Adrenal gland (tissue), 5 donors: ENCODE results near the gene LRRC63.

Source experiments
- POLR2A ChIP-seq, 2 donors: fragments of 450-650 bp; IDR thresholded peaks; one replicate each; pipeline ENCODE4 v1.6.1; 2017; ENCODE audit warnings: antibody characterized with exemption in 2 of 2, mild to moderate bottlenecking in 2 of 2, moderate library complexity in 1 of 2
- TF ChIP-seq, protein P1 (sequence below), 6 experiments: fragments of 450-650 bp in 4 of 6; fragments of 200-600 bp in 2 of 6; sonication (generic) in 1 of 6; IDR thresholded peaks; 1 replicate in 5 of 6; 2 replicates in 1 of 6; pipeline versions ENCODE4 v1.5.1 to v1.8.0; 2016 to 2021; ENCODE audit warnings: antibody characterized with exemption in 6 of 6, mild to moderate bottlenecking in 2 of 6, moderate library complexity in 1 of 6
- donor health status: DM: no; HTN: no; CAD: no.

DNA sequence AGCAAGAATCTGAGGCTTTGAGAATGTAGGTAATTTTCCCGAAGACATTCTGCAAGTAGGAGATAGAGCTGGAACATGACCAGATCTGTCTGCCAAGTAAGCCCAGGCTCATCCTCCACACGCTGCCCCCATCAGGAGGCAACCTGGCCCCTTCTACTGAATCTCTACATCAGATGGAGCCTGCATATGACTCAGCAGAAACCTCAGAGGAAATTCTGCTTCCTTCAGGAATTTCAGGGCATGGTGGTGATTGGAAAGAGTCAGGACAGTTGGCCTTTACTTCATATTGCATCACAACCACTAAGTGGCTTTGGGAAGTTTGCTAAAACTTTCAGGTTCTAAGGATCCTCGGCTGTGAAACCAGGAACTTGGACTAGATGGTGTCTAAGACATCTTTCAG is 85.2 kb downstream of the LRRC63 start:
- TF ChIP-seq, protein P1, sequence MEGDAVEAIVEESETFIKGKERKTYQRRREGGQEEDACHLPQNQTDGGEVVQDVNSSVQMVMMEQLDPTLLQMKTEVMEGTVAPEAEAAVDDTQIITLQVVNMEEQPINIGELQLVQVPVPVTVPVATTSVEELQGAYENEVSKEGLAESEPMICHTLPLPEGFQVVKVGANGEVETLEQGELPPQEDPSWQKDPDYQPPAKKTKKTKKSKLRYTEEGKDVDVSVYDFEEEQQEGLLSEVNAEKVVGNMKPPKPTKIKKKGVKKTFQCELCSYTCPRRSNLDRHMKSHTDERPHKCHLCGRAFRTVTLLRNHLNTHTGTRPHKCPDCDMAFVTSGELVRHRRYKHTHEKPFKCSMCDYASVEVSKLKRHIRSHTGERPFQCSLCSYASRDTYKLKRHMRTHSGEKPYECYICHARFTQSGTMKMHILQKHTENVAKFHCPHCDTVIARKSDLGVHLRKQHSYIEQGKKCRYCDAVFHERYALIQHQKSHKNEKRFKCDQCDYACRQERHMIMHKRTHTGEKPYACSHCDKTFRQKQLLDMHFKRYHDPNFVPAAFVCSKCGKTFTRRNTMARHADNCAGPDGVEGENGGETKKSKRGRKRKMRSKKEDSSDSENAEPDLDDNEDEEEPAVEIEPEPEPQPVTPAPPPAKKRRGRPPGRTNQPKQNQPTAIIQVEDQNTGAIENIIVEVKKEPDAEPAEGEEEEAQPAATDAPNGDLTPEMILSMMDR (IDR thresholded peaks at IDR 0.05), result no peak
- no peak for TF ChIP-seq POLR2A (IDR thresholded peaks at IDR 0.05)
